Right ventricle myocardium inferior (tissue), 1 donor: ENCODE data around the gene DAB1. TPM values are rescaled to one million over a fixed set of nuclear protein-coding genes. Genes with fewer than 3 reads are reported as not detected.

Source experiments
- ATAC-seq: fragments of 200-7000 bp; cut with Tn5 transposase; one replicate; pipeline ENCODE4 v1.9.1; 2020; ENCODE audit warnings: mild to moderate bottlenecking, moderate library complexity
- DNase-seq: peaks from one replicate; pipeline ENCODE4 v3.0.0; 2021; ENCODE audit errors: missing footprints
- intact Hi-C: fragments of 100-400 bp; cut with DNase I; formaldehyde crosslinking; loops from one replicate; pipeline ENCODE4 v1.11.0; 2022
- total RNA-seq: library from RNA; stranded (reverse); fragmentation: NEBNext Ultra II Directional; extraction: Animal tissue kit (Norgen Biotek cat#: 25700); gene quantifications from one replicate; pipeline ENCODE4 v1.2.1, GENCODE V29; 2021
- donor health status: DM: no; HTN: yes; CAD: no; lungs with severe emphysema.

Gene DAB1
- total RNA-seq, 1 donor from 2014 or later: 9.0 TPM

DNA sequence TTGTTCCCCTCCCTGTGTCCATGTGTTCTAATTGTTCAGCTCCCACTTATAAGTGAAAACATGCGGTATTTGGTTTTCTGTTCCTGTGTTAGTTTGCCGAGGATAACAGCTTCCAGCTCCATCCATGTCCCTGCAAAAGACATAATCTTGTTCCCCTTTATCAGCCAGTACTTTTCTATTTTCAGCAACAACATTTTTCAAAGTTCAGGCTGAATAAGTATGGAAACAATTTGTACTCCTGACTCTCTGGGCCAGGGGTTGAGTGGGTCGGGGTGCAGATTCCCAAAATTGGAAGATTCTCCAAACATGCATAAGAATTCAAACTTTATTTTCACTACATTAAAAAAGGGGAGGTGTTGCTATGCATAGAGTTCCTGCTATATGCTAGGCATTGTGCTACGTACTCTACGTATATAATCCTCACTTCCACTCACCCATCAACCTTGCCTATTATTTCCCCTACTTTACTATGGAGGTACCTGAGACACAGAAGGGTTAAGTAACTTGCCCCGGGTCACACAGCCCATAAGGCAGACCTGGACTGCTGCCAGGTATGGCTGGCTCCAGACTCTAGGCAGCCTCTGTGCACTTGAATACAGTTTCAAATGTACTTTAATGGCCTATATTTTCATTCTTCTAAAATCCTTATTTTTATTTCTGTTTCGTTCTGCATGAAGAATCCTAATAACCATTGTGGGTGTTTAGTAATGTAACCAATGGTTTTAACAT, 341.0 kb downstream of the DAB1 start:
- intact Hi-C loops: loop anchor here (5.0 kb wide), 1 partner anchor 34 kb away; no protein-coding TSS in a partner anchor
- no peak for DNase-seq
- ATAC-seq: peak; percentile 33

DNA sequence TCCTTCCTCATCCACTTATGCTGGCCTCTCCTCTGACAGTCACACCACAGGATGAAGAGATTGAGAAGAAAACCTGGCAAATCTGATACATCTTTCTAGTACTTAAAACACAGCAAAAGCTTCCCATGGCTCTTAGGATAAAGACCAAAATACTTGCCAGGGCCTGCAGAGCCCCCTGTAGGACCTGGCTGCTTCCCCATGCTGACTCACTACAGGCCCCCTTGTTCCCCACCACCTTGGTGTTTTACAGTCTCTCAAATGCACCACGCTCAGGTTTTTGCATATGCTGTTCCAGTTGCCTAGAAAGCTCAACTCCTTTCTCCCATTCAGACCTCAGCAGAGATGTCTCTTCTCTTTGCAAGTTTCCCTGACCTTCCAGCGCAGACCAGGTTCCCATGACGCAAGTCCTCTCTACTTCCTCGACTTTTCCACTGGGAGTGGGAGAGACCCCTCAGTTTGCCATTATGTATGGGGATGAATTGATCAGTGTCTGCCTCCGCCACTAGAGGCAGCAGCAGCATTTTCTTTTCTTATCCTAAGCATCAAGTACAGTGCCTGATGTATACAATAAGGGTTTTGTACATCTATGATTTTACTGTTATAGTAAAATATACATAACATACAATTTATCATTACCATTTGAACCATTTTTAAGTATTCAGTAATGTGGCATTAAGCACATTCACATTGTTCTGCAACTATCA, 344.3 kb downstream of the DAB1 start:
- intact Hi-C loops: loop anchor here (5.0 kb wide), 1 partner anchor 38 kb away; no protein-coding TSS in a partner anchor
- DNase-seq: no peak
- no peak for ATAC-seq

DNA sequence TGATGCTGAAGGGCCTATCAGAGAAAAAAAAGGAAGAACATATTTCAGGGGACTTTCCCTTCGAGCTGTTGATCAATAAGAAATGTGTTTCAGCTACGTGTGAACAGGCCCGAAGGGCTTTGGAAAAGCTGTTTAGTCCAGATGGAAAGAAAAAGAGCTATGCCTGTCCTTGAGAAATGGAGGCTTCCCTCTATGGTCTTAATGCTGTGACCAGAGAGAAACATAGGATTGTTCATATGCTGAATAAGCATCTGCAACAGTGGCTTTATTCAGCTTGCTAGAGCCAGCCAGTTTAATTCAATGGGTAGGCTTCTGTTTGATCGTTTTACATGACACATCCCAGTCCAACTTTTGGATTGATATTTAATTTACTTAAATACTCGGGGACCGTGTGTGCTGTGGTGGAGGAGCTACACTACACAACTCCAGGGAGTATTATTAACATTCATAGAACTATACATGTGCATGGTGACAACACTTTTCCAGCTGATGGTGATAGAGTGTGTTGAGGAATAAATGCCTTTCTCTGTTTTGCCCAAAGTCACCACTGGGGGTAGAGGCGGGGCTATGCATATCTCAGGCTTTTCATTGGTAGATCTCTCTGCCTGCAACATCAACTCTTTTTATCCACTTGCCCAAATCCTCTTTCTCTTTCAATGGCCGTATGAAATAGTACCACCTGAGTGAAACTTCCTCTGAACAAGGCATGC, 351.3 kb downstream of the DAB1 start:
- no peak for ATAC-seq
- no peak for DNase-seq
- intact Hi-C loops: no loop called here

DNA sequence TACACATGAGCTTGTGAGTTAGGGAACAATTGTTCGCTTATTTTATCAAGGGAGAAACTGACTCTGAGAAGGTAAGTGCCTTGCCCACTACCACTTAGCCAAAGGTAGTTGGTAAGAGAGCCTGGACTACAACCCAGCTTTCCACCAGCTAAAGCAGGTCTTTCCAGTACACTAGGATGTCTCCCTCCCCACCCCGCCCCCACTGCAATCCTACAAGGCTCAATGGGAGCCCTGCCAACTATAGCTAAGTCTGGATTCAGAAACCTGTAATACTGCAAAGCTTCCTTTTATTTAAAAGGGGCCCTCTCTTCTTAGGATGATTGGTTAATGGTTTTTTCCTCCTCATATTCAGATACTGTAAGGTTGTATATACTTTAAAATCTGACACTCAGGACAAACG, 356.0 kb downstream of the DAB1 start:
- intact Hi-C loops: no loop called here
- DNase-seq (no peak), ATAC-seq (no peak)

DNA sequence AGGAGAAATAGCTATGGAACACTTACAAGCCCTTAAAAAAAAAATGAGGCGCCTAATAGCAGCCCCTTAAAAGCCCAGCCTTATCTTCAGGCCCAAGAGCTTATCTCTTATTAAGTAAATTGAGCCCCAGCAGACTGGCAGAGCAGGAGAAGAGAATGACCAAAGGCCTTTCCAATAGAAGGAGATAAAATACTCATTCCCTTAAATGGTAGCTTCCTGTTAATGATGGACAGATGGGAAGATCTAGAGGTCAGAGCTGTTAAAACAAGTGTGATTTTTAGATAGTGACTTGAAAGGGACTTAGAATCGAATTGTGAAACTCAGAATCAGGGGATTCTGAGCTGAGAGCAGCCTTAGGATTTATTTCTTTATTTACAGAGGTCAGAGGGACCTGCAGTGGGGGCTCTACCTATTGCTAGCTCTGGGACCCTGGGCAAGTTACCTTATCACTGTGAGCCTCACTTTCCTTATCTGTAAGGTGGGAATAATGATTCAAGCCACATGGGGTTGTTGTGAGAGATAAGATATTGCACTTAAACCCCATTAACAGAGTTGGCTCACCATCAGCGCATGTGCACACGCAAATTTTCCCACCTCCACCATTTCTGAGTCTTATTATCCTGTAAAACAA, 356.8 kb downstream of the DAB1 start:
- intact Hi-C loops: no loop called here
- ATAC-seq (no peak), DNase-seq (no peak)

DNA sequence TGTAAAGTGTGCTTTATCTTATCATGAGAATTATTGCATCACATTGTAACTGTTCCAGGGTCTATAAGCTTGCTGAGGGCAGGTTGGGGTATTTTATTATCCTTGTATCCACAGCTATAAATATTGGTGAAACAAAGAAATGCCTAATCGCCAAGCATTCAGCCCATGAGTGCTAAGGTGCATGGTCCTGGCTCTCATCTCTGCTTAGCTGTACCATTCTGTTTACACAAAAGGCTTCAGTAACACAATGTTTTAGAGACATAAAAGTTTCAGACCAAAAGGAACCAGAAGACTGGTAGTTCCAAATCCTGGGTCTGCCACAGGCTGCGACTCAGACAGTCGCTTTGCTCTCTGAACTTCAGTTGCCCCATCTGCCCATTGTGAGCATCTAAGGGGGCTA, 358.4 kb downstream of the DAB1 start:
- no peak for ATAC-seq
- DNase-seq: no peak
- intact Hi-C loops: no loop called here

DNA sequence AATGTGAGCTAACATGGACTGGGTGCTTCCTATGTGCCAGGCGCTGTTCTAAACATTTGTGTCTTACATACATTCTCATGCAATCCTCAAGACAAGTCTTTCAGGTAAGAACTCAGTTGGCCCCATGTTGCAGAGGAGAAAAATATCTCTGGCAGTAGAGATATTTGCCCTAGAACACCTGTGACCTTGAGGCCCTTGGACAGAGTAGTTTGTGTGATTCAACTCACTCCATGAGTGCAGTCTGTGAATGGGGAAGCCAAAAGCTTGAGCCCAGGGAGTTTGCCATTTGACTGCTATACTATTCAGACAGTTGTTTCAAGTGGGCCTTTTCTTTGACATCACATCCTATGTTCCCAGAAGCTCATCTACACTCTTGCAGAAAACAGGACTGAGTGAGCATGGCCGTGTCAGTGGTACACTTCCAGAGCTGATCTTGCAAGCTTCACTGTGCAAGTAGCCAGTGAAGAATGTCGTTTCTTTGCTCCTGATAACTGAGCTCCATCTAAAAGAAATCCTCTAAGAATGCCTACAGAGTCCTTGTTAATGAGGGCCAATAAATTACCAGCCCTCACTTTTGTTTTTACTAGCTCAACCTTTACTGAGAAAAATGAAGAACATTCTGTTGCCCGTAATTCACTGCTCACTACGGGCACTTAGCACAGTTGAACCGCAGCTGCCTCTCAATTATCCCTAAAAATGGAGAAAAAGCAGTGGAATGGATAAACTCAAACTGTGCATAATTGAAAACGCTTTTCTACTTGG, 359.3 kb downstream of the DAB1 start:
- DNase-seq (no peak), ATAC-seq (no peak)
- intact Hi-C loops: no loop called here

DNA sequence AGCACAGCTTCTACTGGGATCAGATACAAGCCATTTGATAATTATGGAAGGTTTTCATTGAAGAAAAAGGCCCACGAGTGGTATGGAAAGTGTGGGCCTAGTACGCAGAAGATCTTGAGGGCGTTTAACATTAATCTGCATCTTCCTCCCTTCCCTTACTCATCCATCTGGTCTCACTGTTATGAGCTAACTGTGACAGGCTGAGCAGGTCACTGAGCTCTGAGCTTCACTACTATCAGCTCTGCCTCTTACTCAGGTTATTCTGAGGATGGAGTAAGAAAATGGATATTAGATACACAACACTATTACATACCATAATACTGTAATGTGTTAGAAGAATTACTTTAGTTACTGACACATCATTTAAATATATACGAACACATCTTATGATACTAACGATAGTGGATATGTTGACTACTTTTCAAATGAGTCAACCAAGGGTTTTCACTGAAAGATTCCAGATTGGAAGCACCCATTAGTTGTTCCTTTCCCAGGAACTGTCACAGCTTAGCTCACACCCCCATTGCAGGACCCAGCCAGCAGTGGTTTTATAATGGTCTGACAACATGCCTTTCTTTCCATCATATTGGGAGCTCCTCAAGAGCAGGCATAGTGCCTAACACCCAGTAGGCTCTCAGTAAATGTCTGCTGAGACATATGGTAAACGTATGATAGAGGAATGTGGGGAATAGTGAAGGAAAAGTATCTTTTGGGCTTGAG, 360.3 kb downstream of the DAB1 start:
- DNase-seq (no peak), ATAC-seq (no peak)
- intact Hi-C loops: no loop called here

DNA sequence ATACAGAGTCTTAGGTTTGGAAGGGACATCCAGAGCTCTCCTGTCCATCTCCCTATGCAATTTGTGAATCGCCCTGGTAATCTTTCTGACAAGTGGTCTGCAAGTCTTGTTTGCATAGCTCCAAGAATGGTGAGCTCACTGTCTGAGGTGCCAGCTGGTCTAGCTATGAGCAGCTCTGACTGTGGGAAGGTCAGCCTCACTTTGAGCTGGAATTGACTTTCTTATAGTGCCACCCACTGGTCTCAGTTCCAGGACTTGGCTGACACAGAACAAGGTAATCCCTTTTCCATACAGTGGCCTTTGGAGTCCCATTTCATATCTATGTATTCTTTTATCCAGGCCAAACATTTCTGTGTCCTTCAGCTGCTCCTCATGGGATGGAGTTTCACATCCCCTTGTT, 362.5 kb downstream of the DAB1 start:
- intact Hi-C loops: no loop called here
- DNase-seq: no peak
- ATAC-seq: no peak

DNA sequence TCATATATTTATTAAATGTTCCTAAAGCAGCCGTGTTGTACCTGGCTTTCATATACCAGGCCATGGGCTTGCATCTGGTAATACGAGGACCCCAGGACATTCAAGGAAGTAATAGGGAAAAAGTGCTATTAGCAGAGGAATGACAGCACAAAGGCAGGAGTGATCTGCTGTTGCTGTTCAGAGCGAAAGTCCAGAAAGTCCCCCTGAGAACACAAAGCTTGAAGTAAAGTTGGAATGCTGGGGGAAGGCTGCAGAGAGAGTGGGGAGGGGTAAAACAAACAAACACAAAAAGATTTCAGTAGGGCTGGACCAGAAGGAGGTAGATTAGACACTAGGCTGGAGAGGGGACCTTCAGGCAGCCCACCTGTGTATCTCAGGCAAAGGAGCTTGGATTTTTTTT, 363.4 kb downstream of the DAB1 start:
- ATAC-seq (no peak), DNase-seq (no peak)
- intact Hi-C loops: no loop called here

DNA sequence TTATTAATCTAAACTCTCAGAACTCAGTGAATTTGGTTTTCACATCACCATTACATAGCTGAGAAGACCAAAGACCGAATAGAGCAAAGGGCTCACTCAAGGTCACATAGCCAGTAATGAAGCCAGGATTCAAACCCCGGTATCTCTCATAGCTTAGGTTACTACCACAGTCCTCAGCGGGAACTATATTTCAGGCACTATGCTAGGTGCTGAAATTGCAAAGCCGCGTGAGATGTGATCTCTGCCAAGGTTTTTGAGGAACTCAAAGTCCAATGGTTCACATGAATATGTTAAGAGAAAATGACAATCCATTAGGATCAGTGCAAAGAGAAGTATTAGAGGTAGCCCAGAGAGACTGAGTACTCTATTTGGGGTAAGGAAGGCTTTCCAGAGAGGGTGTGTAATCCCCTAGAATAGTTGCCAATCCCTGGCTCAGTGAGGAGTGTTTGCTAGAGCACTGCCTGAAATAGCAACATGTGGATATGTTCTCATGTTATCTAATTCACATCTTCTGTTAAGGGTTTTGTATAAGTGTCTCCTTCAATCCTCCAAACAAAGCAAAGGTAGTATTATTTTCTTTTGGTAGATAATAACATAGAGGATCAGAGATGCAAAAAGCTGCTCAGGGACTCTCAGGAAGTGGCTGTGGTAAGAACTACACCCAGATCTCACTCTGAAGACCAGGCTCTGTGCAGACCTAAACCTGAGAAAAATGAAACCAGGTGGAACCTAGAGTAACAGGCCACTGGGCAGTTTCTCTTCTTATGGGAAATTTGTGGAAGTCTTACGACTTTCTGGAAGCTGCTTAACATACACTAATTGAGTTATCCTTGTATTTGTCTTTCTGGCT, 365.0 kb downstream of the DAB1 start:
- DNase-seq (no peak), ATAC-seq (peak; percentile 62)
- intact Hi-C loops: no loop called here

DNA sequence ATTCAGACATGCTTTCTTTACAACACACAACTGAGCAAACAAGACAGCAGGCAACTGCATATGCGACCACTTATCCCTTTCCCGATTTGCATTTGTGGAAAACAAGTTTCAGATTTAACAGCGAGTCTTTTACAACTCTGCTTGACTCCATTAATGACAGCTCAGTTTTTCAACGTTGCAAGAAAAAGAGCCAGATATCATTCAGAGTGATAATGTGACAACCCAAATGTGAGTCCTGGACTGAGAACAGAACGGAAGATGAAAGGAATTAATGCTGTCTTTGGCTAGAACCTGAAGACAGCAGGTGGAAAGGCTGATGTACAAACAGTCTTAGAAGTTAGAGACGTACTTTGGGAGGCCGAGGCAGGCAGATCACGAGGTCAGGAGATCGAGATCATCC, 375.0 kb downstream of the DAB1 start:
- ATAC-seq: no peak
- intact Hi-C loops: no loop called here
- no peak for DNase-seq

DNA sequence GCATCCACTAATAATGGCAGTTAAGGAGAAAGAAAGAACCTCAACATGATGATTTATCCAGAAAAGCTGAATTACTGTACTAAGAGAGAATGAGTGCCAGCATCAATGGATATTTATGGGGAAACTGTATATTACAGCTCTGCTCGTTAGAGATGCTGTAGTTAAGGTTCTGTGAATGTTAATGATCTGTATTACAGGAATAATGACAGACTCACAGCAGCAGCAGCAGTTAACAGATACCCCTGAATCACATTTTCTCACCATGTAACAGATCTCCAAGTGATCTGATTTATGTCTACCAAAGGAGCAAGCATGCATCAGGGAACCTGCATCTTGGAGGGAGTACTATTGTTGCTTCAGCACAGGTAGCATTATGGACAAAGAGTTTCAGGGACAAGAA, 377.4 kb downstream of the DAB1 start:
- intact Hi-C loops: no loop called here
- DNase-seq (no peak), ATAC-seq (no peak)

DNA sequence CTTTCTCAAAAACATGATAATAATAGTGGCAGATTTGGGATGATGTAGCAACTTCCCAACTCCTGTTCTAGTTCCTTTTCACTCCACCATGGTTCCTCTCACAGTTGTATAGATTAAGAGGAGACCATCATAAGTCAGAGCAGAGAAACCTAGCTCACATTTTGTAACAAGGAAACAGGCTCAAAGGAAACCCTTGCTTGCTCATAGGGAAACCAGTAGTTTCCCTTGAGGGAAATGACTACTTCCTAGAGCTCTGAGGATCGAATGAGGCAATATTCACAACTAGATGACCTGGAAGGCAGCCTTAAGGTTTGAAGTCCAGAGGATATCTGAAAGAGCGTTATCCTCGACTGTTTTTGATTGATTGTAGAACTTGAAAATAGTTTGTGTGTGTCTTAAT, 382.0 kb downstream of the DAB1 start:
- DNase-seq (no peak), ATAC-seq (no peak)
- intact Hi-C loops: no loop called here

DNA sequence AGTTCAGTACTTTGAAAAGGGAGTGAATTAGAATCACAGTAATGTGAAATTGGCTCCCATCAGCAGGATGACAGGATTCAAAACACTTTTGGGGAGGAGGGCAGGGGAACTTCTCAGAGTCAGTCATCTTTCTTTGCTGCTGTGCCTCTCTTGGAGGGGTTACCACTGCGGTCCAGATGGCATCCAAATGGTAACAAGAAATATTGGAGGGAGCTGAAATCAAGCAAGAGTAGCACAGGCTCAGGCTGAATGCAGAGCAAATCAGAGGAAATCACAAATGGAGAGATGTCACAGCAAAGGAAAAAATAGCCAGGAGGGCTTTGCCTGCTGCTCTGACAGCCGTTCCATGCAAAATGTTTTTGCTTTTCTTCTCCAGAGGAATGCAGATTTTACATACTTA, 383.0 kb downstream of the DAB1 start:
- no peak for ATAC-seq
- intact Hi-C loops: no loop called here
- DNase-seq: no peak

DNA sequence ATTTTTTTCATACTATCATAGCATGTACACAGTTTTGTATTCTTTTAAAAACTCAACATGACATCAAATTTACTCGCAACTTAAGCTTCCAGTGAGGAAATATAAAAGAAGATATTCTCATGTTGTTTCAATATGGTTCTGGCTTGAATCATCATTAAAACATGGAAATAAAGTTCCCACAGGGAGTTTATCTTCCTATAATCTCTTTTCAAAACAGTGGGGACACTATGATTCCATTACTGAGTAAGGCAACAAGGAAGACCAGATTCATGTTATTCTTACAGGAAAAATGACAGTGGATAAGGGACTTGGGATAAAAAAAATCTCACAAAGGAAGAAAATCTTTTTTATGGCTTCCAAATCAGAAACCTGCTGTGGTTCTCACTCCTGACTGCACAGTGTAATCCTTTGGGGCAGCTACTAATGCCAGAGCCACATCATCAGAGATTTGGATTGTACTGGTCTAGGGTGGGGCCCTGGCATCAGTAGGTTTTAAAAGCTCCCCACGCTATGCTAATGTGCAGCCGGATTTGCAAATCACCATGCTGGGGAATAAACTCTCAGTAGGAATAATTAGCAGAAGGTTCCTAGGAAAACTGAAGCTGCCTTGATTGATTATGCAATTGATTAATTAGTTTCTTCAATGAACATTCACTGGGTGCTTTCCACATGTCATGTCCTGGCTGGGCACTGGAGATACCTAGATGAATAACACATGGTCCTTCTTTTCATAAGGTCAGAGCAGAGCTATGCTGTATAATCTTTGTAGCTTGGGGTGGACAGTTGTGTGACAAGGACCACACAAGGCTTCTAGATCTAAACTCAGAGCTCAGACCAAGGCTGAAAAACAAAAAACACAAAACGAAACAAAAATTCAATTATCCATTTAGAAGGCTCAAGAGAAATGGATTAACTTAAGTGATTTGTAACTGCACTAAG, 386.9 kb downstream of the DAB1 start:
- DNase-seq (no peak), ATAC-seq (no peak)
- intact Hi-C loops: no loop called here
